Stimulated activated CD8-positive, alpha-beta memory T cell treated with anti-CD3 and anti-CD28 coated beads, Interleukin-7, amount 100 ng/mL, for 4 hours (primary cell): ENCODE measurements around the gene CDSN.
"Not testable (repeated sequence)": the region's sequence is repeated elsewhere in the genome, so short reads cannot be mapped to it uniquely, and the experiment has no call there.

Experiments used
- DNase-seq, 2 donors: peaks; one replicate each; pipeline ENCODE4 v3.0.0-alpha.2; 2020; ENCODE audit warnings: low read depth in 2 of 2

Gene CDSN

DNA sequence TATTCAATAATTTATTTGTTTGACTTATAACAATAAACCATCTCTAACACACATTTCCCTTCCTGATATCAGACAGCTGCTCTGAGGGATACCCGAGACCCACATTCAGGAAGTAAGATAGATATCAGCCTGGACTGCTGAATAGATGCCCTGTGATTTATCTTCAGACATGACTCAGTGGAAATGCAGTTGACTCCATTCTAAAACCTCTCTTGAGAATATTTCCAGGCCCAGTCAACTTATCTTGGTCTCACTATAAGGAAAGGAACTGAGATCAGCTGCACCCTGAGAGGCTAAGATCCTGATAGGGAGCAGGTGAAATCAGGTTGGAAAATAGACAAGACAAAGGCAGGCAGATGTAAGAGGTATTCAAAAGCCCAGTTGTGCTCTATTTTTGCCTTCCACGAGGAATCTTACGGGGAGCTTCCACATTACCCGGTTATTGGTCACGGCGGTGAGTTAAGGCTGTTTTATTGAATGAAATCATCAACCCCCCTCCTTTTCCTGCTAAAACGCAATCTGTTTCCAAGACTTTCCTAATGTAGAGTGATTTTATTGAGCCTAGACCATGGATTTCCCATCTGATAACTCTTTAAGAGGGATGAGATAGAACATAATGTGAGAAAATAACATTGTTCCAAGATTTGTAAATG lies 33.3 kb downstream of the CDSN start:
- DNase-seq = no peak

DNA sequence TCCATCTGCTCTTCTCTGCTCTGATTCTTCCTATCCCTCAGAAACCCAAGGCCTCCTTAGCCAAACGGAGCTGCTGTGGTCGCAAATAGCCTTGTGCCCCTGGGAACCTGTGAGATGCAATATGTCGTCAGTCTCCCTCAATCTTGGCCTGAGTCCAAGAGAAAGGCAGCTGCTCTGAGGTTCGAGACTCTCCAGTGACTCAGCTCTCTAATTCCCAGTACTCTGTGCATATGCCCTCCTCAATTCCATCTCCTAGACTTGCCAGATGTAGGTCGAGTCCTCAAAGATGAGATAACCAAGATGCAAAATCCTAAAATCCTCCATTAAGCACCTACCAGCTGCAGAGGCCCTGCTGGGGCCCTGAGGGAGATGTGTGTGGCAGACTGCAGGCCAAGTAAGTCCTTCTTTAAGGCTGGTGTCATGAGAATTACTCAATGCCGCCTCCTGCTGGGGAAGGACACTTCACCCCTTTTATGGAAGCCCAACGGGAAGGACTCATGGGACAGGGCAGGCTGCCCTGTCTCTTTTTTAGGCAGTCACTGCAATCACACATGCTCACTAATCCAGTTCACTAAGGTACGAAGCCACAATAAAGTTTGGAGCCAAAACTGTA lies 36.4 kb downstream of the CDSN start:
- DNase-seq = no peak

DNA sequence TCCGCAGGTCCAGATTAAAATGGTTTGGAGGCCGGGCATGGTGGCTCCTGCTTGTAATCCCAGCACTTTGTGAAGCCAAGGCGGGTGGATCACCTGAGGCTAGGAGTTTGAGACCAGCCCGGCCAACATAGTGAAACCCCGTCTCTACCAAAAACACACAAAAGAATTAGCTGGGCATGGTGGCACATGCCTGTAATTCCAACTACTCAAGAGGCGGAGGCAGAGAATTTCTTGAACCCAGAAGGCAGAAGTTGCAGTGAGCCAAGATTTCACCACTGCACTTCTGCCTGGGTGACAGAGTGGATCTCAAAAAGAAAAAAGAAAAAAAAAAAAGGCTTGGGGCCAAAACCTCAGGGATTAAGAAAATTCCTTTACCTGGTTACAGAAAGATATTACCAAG lies 38.4 kb downstream of the CDSN start:
- no peak for DNase-seq

DNA sequence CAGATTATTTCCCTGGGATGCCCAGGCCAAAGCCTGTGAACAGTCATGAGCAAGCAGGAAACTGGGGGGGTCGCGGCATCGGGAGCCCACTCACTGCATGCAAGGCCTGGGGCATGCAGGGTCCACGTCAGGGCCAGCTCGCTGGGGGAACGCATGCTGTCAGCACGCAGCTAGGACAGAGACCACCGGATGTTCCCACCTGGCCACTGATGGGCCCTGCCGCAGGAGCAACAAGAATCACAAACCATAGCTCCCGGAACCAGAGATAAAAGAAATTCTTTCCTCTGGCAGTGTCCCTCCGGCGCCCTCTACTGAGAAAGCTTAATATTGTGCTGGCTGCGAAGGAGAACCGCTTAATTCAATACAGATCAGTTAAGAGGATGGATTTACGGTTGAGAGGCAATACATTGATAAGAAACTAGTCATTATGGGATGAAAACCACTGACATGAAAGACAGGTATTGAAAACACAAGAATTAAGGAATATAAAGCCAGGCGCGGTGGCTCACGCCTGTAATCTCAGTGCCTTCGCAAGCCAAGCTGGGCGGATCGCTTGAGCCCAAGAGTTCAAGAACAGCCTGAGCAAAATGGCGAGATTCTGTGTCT lies 40.5 kb downstream of the CDSN start:
- DNase-seq = peak; percentile 37 to 46

DNA sequence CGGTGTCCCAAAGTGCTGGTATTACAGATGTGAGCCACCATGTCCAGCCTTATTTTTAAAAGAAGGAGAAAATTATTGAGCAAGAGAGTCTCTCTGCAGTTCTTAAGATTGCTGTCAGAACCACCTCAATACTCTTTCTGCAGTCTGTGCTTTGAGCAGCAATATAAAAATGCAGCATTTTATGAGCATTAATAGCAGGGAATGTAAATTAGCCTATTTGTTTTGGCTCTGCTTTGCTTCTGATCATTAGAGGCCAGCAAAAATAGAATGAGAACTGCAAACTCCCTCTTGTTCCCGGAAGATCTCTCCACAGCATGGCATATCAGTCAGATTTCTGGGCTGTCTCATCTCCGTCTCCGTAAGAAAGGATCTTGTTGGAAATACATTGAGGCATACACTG lies 43.6 kb downstream of the CDSN start:
- no peak for DNase-seq

DNA sequence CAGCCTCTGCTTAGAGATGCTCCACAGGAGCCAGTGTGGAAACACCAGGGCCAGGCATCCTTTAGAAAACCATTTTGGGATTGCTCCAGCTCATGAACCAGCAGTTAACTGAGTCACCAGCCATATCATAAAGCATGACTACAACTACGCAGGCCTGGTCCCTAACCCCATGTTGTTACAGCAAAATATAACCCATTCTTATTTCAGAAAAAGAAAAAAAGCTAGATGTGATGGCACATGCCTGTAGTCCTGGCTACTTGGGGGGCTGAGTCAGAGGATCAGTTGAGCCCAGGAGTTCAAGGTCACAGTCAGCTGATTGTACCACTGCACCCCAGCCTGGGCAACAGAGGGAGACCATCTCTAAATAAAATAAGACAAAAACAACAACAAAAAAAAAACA lies 44.7 kb downstream of the CDSN start:
- no peak for DNase-seq

DNA sequence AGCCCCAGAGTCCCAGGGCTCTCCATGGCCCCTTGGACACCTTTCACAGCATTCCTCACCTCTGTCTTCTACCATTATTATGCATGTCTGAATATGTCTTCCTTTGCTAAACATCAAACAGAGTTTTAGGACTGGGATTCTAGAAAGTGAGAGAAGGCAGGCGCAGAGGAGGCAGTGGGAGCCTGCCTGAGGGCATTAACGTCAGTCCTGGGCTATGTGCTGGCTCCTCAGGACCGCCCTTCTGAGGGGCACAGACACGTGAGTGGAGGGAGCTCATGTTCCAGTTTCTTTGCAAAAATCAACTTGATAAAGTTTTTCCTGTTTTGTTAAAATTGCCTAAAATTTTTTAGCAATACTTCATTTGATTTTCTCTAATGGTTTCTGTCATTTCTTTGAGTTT lies 45.8 kb downstream of the CDSN start:
- DNase-seq = no peak

GRCh38 chr6:31070711-31071197 lies 49.5 kb downstream of the CDSN start:
- DNase-seq = no peak

DNA sequence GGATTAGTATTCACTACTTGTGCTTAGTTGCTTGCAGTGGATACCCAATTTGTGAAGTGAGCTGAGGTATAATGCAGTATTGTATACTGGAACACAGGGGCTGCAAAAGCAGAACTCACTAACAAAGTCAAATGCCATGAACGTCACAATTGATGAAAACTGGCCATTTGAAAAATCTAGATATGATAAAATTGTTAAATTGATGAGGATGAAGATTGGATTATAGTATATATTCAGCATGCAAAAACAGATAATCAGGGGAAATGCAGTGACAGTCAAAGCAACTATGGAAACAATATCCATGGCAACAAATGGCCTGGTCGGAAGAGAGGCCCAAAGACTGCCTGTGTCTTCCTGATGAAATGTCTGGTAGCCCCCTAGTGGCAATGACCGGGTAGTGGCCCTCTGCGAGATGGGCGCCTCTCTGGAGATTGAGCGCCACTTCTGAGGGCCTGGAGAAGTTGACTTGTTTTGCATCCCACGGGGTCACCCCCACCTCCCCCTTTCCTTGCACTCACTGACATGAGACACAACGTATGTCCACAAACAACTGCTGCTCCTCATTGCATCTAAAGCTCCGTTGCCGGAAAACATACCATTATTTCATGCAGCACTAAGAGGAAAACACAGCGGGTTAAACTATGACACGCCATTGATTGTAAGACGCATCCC lies 51.4 kb downstream of the CDSN start:
- DNase-seq = peak; percentile 34 to 46

DNA sequence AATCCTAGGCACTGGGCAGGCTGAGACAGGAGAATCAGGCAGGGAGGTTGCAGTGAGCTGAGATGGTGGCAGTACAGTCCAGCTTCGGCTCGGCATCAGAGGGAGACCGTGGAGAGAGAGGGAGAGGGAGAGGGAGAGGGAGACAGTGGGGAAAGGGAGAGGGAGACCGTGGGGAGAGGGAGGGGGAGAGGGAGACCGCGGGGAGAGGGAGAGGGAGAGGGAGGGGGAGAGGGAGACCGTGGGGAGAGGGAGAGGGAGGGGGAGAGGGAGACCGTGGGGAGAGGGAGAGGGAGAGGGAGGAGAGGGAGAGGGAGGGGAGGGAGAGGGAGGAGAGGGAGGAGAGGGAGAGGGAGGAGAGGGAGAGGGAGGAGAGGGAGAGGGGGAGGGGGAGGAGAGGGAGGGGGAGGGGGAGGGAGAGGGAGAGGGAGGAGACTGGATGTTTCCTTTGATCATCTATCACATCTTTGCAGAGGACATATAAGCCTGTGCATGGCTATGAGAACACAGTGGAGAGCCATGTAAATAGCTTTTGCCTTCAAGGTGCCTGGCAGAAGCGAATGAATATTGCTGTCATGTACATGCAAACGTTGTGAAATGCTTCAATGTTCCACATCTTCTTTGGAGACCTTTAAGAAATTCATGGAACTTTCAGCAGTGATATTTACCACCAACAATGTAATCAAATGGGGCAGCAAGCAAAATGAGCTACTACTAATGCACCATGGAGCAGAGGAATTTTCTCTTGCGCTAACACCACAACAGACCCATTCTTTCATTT lies 52.2 kb downstream of the CDSN start:
- not testable (repeated sequence) for DNase-seq

DNA sequence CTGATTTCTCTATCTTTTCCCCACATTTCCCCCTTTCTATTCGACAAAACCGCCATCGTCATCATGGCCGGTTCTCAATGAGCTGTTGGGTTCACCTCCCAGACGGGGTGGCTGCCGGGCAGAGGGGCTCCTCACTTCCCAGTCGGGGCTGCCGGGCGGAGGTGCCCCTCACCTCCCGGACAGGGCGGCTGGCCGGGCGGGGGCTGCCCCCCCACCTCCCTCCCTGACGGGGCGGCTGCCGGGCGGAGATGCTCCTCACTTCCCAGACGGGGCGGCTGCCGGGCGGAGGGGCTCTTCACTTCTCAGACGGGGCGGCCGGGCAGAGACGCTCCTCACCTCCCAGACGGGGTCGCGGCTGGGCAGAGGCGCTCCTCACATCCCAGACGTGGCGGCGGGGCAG lies 53.2 kb downstream of the CDSN start:
- DNase-seq = not testable (repeated sequence)

GRCh38 chr6:31065556-31065955 lies 54.7 kb downstream of the CDSN start:
- no peak for DNase-seq
